22Rv1 (cell line): ENCODE measurements around the gene DSCAML1.

ENCODE experiments used
- H3K27ac ChIP-seq: fragments of 450-650 bp; 2 replicates; pipeline ENCODE4 v1.5.1; 2017
- CTCF ChIP-seq: fragments of 450-650 bp; IDR thresholded peaks from 2 replicates; pipeline ENCODE4 v1.5.1; 2017; ENCODE audit warnings: mild to moderate bottlenecking
- ZFX ChIP-seq: fragments of 450-650 bp; IDR thresholded peaks from 2 replicates; pipeline ENCODE4 v1.6.1; 2017; ENCODE audit warnings: antibody characterized with exemption, borderline replicate concordance

Gene DSCAML1

DNA sequence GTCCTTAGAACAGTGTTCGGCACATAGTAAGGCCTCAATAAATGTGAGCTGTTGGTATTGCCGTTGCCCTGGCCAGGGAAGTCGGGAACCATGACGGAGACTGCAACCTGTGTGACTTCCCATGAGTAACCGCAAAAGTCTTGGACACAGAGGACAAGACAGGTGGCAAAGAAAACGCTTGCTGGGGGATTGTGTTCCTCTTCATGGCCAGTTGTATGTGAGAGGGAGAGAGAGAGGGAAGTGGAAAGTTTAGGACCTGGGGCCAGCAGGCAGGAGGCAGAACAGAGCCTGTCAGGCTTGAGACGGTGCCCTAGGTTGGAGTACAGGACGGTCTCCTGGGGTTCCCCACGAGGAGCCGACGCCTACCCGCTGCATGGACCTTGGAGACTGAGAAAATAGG is 379.2 kb downstream of the DSCAML1 start:
- H3K27ac ChIP-seq = no peak overlapping the region
- TF ChIP-seq CTCF = no peak
- no peak for TF ChIP-seq ZFX

GRCh38 chr11:117417342-117417741 is 379.7 kb downstream of the DSCAML1 start:
- TF ChIP-seq CTCF = no peak
- no peak for TF ChIP-seq ZFX
- no peak overlapping the region for H3K27ac ChIP-seq

DNA sequence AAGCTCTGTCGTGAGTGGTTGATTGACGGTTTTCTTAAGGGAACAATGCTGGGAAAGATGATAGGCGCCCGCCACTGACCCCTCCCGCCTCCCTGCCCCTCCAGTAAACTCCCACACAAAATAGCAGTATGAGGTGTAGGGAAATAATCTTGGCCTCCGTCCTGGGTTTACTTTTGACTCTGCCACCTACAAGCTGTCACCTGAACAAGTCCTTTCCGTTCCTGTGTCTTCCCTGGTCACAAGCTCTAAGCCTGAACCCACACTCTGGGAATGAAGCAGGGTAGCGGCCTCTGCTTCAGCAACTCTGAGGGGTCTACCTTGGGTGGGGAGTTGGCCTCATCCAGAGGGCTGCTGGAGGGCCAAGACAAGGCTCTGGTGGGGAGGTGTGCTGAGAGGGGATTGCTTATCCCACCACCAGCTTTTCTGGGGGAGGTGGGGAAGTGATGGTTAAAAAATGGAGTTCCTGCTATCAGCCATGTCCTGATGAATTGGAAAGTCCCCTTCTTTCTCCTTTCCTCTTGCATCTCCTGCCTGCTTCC is 381.6 kb downstream of the DSCAML1 start:
- TF ChIP-seq CTCF (no peak), ZFX (no peak)

DNA sequence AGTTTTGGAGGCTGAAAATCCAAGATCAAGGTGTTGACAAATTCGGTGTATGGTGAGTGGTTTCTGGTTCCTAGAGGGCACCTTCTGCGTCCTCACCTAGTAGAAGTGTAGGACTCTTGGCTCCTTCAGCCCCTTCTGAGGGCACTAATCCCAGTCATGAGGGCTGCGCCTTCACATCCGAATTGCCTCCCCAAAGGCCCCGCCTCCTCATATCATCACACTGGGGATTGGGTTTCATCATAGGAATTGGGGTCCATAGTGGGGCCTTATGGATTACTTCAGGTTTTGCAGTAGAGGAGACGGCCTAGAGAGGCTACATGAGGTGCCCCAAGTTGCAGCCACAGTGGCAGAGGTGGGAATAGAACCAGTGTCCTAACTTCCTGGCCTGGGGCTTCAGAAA is 382.3 kb downstream of the DSCAML1 start:
- no peak for TF ChIP-seq CTCF
- no peak for TF ChIP-seq ZFX
- H3K27ac ChIP-seq = no peak overlapping the region

More for the DNA sequence above, 381.6 kb downstream of the DSCAML1 start:
- H3K27ac ChIP-seq = no peak overlapping the region

GRCh38 chr11:117413616-117414015 is 383.4 kb downstream of the DSCAML1 start:
- no peak overlapping the region for H3K27ac ChIP-seq

GRCh38 chr11:117412653-117413275 is 384.3 kb downstream of the DSCAML1 start:
- H3K27ac ChIP-seq = no peak overlapping the region
- TF ChIP-seq CTCF (no peak), ZFX (no peak)

More at GRCh38 chr11:117413616-117414015, 383.4 kb downstream of the DSCAML1 start:
- TF ChIP-seq ZFX = no peak
- no peak for TF ChIP-seq CTCF

DNA sequence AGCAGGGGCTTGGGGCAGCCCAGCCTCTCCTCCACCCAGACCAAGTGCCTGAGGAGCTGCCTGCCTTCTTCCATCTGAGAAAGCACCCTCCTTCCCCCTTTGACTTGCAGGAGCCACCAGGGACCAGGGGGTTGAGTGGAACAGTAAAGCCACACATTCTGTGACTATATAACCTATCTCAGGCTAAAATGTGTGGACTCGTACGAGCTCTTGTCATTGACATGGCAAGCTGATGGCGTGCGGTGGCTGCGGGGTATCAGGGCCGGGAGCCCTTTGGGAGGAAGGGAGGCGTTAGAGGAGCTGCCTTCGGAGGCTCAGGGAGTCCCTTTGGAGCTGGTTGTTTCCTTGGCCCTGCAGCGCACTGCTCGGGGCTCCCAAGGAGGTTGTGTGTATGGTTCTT is 384.8 kb downstream of the DSCAML1 start:
- TF ChIP-seq ZFX (no peak), CTCF (no peak)
- H3K27ac ChIP-seq = no peak overlapping the region
